Parathyroid adenoma (tissue), 2 donors: ENCODE results near the gene GLP1R.

ENCODE experiments used
- H2AFZ ChIP-seq: fragments of 300-600 bp; sonication (generic); one replicate; pipeline ENCODE4 v1.7.0; 2017; ENCODE audit warnings: antibody characterized with exemption, mild to moderate bottlenecking
- H3K27ac ChIP-seq: fragments of 300-600 bp; sonication (generic); one replicate; pipeline ENCODE4 v1.7.0; 2017
- H3K27me3 ChIP-seq: fragments of 300-600 bp; sonication (generic); one replicate; pipeline ENCODE4 v1.7.0; 2017; ENCODE audit warnings: low read length; ENCODE audit not compliant: control insufficient read depth, insufficient read depth
- H3K36me3 ChIP-seq: fragments of 300-600 bp; sonication (generic); one replicate; pipeline ENCODE4 v1.7.0; 2017; ENCODE audit warnings: low read length; ENCODE audit not compliant: control insufficient read depth, insufficient read depth
- H3K4me1 ChIP-seq: fragments of 300-600 bp; sonication (generic); one replicate; pipeline ENCODE4 v1.7.0; 2017; ENCODE audit warnings: control low read depth
- H3K4me2 ChIP-seq: fragments of 300-600 bp; sonication (generic); one replicate; pipeline ENCODE4 v1.7.0; 2017; ENCODE audit warnings: low read length
- H3K4me3 ChIP-seq: fragments of 300-600 bp; sonication (generic); one replicate; pipeline ENCODE4 v1.7.0; 2017; ENCODE audit warnings: low read depth, low read length
- H3K79me2 ChIP-seq: fragments of 300-600 bp; sonication (generic); one replicate; pipeline ENCODE4 v1.7.0; 2017; ENCODE audit warnings: control low read depth
- H3K9ac ChIP-seq: fragments of 300-600 bp; sonication (generic); one replicate; pipeline ENCODE4 v1.7.0; 2017; ENCODE audit warnings: mild to moderate bottlenecking
- H3K9me3 ChIP-seq: fragments of 300-600 bp; sonication (generic); one replicate; pipeline ENCODE4 v1.7.0; 2017; ENCODE audit warnings: low read length; ENCODE audit not compliant: control insufficient read depth
- CTCF ChIP-seq: fragments of 300-600 bp; sonication (generic); IDR thresholded peaks from one replicate; pipeline ENCODE4 v1.7.0; 2017; ENCODE audit warnings: antibody characterized with exemption, mild to moderate bottlenecking
- donor health status: primary hyperparathyroidism.

GLP1R gene

GRCh38 chr6:39056191-39056590 is 7.6 kb downstream of the GLP1R start:
- Histone ChIP-seq H3K4me2 (no peak overlapping the region), H3K9me3 (no peaks in the 10 kb centered on the region), H3K4me1 (no peaks in the 10 kb centered on the region), H3K4me3 (no peak overlapping the region), H3K27me3 (no peaks in the 10 kb centered on the region), H3K36me3 (no peaks in the 10 kb centered on the region), H3K9ac (no peak overlapping the region), H2AFZ (no peak overlapping the region), H3K27ac (no peak overlapping the region), H3K79me2 (no peaks in the 10 kb centered on the region)
- TF ChIP-seq CTCF = no peak

DNA sequence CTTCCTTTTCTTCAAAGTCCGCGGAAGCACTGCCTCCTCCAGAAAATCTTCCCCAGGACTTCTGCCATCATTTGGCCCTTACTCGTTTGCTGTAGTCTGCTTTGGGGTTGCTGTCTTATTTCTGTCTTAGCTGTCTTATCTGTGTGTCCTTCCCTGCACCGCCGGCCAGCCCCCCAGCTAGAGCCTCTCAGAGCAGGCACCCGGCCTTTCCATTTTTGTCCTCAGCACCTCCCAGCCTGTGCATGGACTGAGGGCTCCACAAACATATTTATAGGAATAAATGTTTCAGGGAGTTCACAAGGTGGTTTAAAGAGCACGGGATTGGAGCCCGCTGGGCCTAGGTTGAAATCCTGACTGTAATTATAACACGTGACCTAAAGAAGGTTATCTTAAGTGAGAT is 8.1 kb downstream of the GLP1R start:
- Histone ChIP-seq H3K79me2 (no peaks in the 10 kb centered on the region), H3K4me3 (no peak overlapping the region), H3K9me3 (no peaks in the 10 kb centered on the region), H3K36me3 (no peaks in the 10 kb centered on the region), H3K4me2 (no peak overlapping the region), H3K27me3 (no peaks in the 10 kb centered on the region), H3K27ac (no peak overlapping the region), H3K9ac (no peak overlapping the region), H2AFZ (no peak overlapping the region), H3K4me1 (no peaks in the 10 kb centered on the region)
- TF ChIP-seq CTCF = no peak

DNA sequence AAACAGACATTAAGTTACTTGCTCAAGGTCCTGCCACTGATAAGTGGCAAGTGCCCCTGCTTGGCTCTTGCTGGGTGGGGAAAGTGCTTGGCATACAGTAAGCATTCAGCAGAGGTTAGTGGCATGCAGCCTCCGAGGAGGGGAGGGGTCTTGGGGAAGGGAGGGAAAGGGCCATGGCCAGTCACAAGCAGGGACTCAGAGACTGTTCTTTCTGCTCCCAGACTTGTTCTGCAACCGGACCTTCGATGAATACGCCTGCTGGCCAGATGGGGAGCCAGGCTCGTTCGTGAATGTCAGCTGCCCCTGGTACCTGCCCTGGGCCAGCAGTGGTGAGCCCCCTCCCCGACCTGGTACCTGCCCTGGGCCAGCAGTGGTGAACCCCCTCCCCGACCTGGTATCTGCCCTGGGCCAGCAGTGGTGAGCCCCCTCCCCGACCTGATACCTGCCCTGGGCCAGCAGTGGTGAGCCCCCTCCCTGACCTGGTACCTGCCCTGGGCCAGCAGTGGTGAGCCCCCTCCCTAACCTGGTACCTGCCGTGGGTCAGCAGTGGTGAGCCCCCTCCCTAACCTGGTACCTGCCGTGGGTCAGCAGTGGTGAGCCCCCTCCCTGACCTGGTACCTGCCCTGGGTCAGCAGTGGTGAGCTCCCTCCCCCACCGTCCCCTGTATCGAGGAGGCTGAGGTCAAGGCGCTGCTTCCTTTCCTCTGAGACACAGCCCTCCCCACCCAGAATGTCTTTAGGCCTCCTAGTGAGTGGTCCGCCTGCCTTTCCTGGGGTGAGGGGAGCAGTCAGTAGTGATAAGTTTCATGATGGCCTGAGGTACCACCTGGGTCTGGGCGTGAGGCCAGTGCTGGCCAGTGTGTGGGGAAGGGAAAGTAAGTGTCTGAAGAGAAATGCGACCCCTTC is 8.9 kb downstream of the GLP1R start:
- Histone ChIP-seq H3K27ac (no peak overlapping the region), H3K4me2 (no peak overlapping the region), H2AFZ (no peak overlapping the region), H3K4me1 (no peaks in the 10 kb centered on the region), H3K36me3 (no peaks in the 10 kb centered on the region), H3K9ac (no peak overlapping the region), H3K4me3 (no peak overlapping the region), H3K9me3 (no peaks in the 10 kb centered on the region), H3K79me2 (no peaks in the 10 kb centered on the region), H3K27me3 (no peaks in the 10 kb centered on the region)
- TF ChIP-seq CTCF = no peak

- H3K27me3 ChIP-seq = no peaks in the 10 kb centered on the region
- no peak overlapping the region for H3K9ac ChIP-seq
- no peaks in the 10 kb centered on the region for H3K79me2 ChIP-seq
- H3K4me2 ChIP-seq = no peak overlapping the region
- no peaks in the 10 kb centered on the region for H3K36me3 ChIP-seq
- H3K27ac ChIP-seq = no peak overlapping the region
- H3K4me1 ChIP-seq = no peaks in the 10 kb centered on the region
- TF ChIP-seq CTCF = no peak
- H3K4me3 ChIP-seq = no peak overlapping the region
- H2AFZ ChIP-seq = no peak overlapping the region
- H3K9me3 ChIP-seq = no peaks in the 10 kb centered on the region
Measured at GRCh38 chr6:39058471-39059147, 10.0 kb downstream of the GLP1R start.
